ENCODE measurements around the gene HTRA2. TPM values are rescaled to one million over a fixed set of nuclear protein-coding genes. Genes with fewer than 3 reads are reported as not detected.

The HTRA2 gene
- total and polyA plus RNA-seq, 9 of the 15 experiments (the other 6 are each of a cell fraction or from before 2014, with no cell fraction given) = 54.2 to 71.2 (median 65.8) TPM

DNA sequence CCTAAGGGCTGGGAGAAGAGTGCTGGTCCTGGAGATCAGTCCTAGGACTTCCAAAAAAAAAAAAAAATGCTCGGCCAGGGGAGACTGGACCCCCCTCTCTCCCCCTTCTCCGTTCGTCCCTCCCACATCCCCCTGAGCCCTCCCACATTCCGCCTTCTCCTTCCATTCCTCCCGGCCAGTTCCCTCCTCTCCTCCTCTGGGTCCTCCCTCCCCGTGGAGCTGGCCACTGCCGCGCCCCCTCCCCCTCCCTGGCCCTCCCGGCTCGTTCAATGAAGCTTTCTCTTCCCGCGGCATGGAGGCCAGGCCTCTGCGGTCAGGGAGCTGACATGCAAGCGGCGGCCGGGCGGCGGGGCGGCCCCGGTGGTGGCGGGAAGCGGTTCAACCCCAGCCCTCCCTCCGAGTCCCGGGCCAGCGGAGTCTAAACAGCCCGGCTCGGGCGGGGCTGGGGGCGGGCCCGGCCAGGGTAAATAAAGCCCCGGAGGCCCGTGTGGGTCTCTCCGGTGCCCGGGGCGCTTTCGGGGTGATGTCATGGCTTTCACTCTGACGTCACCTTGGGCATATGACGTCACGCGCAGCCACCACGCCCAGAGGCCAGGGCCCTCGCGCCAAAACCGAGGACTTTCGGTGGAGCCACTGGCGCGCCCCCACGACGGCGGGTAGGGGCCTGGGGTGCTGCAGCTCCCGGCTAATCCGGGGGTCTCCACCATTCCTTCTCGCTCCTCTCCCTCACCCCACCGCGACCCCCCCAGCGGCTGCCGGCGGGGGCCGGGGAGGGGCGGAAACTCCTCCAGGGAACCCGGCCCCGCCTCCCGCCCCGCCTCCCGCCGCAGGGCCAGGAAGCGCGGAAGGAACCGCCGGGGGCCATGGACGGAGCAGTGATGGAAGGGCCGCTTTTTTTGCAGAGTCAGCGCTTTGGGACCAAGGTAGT is 24.4 kb downstream of the HTRA2 start, which contains the start of the genes DOK1 and LOXL3 (continued):
- TF ChIP-seq, protein P1, sequence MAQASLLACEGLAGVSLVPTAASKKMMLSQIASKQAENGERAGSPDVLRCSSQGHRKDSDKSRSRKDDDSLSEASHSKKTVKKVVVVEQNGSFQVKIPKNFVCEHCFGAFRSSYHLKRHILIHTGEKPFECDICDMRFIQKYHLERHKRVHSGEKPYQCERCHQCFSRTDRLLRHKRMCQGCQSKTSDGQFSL (CRISPR knock-in tag; IDR thresholded peaks at IDR 0.05) = peak; percentile 68; the same call in 1 of the 2 replicates
- TF ChIP-seq, protein P1 (tag; IDR thresholded peaks at IDR 0.05) = no peak; a peak in 1 of 4 replicates
- TF ChIP-seq CC2D1A (IDR thresholded peaks at IDR 0.05) (no peak), SMARCB1 (IDR thresholded peaks at IDR 0.05; ENCODE audit: insufficient read length, low read depth) (no peak), NFYB (IDR thresholded peaks at IDR 0.05; ENCODE audit: extremely low read depth, insufficient read length) (no peak), KLF10 (CRISPR knock-in tag; IDR thresholded peaks at IDR 0.05) (no peak), ELF1 (tag; IDR thresholded peaks at IDR 0.05) (peak; percentile 88), CSDE1 (IDR thresholded peaks at IDR 0.05) (peak in 1 of 2 experiments; percentile 94; a peak in 2 of 4 replicates), MCM2 (IDR thresholded peaks at IDR 0.05; ENCODE audit: low read depth) (no peak), NFE2 (IDR thresholded peaks at IDR 0.05; ENCODE audit: low read depth) (peak; percentile 61), HDGF (IDR thresholded peaks at IDR 0.05) (0 out of 2 replicates have a peak, but pooled peaks have one; percentile 5), TBL1XR1 (IDR thresholded peaks at IDR 0.05; ENCODE audit: low read length in 2 of 2) (peak in 1 of 2 experiments; percentile 92; a peak in 2 of 4 replicates), SOX6 (IDR thresholded peaks at IDR 0.05) (peak; percentile 15; the same call in 1 of the 2 replicates), ZNF311 (CRISPR knock-in tag; IDR thresholded peaks at IDR 0.05) (no peak), PCBP2 (IDR thresholded peaks at IDR 0.05; ENCODE audit: low read depth, low read length, poor library complexity, severe bottlenecking) (no peak)
- TF ChIP-seq, protein P2, sequence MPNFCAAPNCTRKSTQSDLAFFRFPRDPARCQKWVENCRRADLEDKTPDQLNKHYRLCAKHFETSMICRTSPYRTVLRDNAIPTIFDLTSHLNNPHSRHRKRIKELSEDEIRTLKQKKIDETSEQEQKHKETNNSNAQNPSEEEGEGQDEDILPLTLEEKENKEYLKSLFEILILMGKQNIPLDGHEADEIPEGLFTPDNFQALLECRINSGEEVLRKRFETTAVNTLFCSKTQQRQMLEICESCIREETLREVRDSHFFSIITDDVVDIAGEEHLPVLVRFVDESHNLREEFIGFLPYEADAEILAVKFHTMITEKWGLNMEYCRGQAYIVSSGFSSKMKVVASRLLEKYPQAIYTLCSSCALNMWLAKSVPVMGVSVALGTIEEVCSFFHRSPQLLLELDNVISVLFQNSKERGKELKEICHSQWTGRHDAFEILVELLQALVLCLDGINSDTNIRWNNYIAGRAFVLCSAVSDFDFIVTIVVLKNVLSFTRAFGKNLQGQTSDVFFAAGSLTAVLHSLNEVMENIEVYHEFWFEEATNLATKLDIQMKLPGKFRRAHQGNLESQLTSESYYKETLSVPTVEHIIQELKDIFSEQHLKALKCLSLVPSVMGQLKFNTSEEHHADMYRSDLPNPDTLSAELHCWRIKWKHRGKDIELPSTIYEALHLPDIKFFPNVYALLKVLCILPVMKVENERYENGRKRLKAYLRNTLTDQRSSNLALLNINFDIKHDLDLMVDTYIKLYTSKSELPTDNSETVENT (CRISPR knock-in tag; IDR thresholded peaks at IDR 0.05) = 0 out of 2 replicates have a peak, but pooled peaks have one; percentile 5

All from K562 (cell line).